Eye (tissue), 1 donor: ENCODE results near the gene ZNF385B.
"Not testable (repeated sequence)": the region's sequence is repeated elsewhere in the genome, so short reads cannot be mapped to it uniquely, and the experiment has no call there.

ENCODE experiments used
- DNase-seq: peaks from one replicate; pipeline ENCODE4 v3.0.0-alpha.2; 2015

ZNF385B gene

DNA sequence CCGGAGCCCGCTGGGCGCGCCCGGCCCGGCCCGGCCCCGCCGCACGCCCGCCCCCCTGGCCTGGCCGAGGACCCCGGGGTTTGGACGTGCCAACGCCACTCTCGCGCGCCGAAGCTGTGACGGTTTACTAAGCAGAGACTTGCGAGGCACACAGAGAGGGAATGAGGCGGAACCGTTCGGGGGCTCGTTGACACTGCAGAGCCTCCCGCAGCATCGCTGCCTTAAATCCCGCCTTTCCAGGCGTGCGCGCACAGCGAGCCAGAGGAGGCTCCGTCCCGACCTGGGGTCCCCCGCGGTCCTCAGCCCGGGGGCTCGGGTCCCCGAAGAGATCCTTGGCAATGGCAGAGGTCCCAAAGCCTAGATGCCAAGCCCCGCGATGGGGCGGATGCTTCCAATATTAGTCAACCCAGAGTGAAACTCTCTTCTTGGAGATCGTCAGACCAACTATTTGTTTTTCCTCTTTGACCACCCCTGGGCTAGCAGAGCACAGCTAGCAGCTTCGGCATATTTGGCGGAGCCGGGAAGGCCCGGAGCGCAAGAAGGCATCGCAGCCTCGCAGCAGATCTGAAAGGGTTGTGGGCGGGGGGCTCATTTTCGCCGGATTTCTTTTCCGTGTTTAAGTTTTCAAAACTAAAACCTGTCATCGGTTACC lies at the start of gene ZNF385B:
ZNF385B (minus strand) TSS at position 197 of the 652 bp plus-strand sequence.
- peak; percentile 74 for DNase-seq

DNA sequence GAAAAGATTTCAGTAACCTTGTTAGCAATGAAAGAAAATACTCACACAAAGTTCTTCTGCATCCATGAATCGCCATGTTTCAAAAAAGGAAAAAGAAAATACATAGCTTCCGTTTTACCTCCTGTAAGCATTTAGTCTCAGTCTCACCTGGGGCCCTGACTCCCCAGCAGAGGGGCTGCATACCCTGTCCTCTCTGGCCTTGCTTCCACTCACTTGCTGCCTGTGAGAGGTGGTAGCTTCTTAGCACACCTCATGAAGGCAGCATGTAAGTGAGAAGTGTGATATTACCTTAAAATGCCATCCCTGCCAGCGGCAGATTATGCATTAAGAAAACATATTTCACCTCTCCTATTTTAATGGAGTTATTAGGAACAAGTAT lies 49.3 kb upstream of the ZNF385B start:
- no peak for DNase-seq

DNA sequence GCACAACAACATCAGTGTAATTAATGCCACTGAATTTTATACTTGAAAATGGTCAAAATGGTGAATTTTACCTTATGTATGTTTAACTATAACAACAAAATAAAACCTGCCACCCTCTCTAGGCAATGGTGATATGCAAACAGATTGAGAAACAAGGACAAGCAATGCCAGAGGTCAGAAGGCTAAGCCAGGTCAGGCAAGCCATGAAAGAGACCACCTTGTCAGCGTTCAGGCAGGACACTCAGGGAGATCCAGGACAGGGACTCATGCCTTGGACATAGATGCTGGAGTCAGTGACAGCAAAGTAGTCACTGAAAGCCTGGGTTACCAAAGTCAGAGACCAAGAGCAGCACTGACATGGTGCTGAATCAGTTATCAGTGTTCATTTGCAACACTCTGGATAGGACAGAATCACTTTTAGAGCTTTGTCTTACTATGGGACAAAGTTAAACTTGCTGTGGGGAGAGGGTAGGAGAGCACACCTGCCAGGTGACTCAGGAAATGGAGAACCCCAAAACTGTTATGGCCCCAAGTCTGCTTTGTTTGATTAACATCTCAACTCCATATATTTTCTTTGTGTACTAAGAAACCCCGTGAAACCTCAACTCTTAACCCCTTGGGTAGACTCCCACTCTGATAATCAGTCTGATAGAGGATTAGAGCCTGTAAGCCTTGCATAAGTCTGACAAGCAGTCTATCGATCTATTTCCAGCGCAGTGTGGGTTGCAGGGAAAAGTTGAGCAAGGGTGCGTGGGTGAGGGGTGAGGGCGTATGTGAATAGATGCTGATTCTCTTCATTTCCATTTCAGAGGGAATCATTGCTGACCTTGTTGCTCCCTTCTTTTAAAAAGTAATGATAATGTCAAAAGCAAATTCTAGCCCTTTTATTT lies 48.7 kb upstream of the ZNF385B start:
- DNase-seq, result no peak

- DNase-seq, result no peak
Measured at GRCh38 chr2:179900655-179901054, 39.2 kb upstream of the ZNF385B start.

DNA sequence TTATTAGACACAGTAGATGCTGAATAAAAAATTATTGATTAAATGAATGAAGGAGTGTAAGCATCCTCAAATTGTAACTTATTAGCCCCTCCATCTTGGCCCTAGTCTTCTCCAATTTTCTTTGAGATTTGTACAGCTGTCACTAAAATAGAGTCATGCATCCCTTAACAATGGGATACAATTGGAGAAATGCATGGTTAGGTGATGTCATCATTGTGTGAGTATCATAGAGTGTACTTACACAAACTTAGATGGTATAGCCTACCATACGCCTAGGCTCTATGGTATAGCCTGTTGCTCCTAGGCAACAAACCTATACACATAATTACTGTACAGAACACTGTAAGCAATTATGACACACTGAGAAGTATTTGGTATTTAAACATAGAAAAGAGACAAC lies 38.3 kb upstream of the ZNF385B start:
- no peak for DNase-seq

DNA sequence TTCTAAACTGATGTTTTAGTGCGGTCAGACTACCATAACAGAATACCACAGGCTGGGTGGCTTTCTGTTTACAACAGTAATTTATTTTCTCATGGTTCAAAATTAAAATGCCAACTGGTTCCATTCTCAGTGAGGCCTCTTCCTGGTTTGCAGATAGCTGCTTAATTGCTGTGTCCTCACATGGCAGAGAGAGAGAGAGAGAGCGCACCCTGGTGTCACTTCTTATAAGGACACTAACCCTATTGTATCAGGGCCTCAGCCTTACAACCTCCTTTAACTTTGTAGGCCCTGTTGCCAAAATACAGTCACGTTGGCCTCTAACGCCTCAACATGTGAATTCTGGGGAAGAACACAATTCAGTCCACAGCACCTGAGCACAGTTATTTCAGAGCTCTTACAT lies 37.5 kb upstream of the ZNF385B start:
- no peak for DNase-seq

DNA sequence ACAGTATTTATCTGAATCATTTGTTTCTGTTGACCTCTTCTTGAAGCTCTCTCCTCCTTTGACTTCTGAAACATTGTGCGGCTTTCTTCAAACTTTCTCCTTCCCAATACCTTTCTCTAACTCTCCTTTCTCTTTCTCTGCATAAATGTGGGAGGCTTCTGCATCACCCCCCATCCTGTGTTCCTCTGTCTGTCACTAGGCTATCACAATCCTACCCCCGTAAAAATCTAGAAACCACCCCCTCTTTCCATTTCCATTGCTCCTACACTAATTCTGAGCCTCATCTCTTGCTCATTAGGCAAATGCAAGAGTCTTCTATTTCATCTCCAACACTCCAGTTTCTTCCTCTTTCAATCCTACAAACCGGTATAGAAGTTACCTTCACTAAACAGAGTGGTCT lies 32.2 kb upstream of the ZNF385B start:
- DNase-seq, result no peak

GRCh38 chr2:179891237-179891636 lies 29.8 kb upstream of the ZNF385B start:
- DNase-seq, result no peak

- no peak for DNase-seq
Measured at GRCh38 chr2:179890666-179891065, 29.3 kb upstream of the ZNF385B start.

DNA sequence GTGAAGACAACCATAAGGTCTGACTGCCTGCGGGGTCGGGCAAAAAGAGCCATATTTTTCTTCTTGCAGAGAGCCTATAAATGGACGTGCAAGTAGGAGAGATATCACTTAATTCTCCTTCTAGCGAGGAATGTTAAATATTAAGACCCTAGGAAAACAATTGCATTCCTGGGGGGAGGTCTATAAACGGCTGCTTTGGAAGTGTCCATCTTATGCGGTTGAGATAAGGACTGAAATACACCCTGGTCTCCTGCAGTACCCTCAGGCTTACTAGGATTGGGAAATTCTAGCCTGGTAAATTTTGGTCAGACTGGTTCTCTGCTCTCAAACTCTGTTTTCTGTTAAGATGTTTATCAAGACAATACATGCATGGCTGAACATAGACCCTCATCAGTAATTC lies 27.2 kb upstream of the ZNF385B start:
- not testable (repeated sequence) for DNase-seq

DNA sequence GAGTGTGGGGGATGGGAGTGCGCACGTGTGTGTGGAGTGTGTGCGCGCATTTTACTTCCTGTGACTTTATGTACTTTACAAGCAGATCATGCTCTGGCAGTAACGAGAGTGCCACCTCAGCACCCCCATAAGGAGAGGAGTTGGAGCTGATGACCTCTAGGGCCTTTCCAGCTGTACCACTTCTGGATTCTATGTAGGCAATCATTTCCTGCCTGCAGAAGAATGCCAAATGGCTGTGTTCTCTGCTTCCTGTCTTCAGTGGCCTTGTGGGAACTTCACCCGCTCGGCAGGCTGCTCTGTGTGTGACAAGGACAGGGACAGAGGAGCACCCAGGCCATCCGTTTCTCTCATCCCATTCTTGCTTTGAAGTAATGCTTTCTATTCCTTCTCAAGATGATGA lies 22.8 kb upstream of the ZNF385B start:
- DNase-seq, result no peak

GRCh38 chr2:179882851-179883806 lies 21.7 kb upstream of the ZNF385B start:
- peak; percentile 45 for DNase-seq

DNA sequence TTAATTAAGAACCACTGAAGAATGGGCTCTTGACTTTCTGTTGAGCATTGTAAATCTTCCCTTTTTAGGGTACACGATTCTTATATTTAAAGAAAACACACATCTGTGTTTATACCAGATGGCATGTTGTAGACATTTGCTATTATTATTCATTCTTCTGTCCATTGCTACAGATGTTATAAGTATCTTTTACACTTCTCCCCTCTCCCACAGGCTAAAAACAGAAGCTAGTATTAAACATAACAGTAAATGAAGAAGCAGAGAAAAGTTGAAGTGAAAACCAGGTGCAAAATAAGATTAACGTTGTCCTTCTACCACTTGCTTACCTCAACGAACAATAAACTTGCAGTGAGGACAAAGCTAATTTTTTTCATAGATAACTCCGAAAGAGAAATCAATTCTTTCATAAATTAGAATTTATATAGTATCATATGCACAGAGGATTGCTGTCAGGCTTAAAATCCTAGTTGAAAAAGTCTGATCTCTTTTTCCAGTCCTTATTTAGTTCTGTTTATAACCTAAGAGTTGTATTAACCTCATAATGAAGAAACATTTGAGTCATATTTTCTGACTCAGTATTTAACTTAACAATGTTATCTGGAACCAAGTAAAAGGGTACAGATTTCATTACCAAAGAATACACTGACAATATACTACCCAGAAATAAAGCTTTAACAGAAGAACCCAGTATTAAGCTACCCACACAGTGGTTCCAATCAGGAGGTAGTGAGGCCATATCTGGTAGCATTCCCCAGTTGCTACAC lies 16.4 kb upstream of the ZNF385B start:
- DNase-seq, result no peak

- no peak for DNase-seq
Measured at GRCh38 chr2:179876266-179876665, 14.9 kb upstream of the ZNF385B start.

- DNase-seq, result no peak
Measured at GRCh38 chr2:179875864-179876263, 14.5 kb upstream of the ZNF385B start.

DNA sequence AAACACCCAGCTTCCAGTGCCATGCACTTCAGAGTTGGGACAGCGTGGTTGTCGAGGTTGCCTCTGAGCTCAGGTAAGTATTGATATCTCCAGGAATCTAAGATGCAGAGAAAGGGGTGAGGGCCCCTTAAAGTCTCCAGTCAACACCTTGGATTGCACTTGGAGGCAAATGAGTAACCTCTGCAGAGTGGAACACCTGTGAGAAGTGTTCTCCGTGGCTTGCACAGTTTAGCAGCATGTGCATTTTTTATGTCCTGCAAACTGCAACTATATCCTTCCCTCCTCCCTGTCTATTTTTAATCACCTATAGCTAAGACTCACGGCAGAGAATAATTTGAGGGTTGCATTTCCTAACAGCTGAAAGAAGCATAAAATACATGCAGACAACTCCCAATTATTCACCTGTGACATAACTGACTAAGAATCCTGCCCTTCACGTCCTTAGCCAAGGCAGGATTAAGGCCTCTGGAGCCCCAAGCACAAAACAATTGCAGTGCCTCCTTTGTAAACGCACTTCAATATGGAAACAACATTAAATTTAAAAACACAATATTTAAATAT lies 1.6 kb upstream of the ZNF385B start:
- DNase-seq, result no peak

- DNase-seq, result no peak
Measured at GRCh38 chr2:179861027-179861415, 391 bp downstream of the ZNF385B start.

DNA sequence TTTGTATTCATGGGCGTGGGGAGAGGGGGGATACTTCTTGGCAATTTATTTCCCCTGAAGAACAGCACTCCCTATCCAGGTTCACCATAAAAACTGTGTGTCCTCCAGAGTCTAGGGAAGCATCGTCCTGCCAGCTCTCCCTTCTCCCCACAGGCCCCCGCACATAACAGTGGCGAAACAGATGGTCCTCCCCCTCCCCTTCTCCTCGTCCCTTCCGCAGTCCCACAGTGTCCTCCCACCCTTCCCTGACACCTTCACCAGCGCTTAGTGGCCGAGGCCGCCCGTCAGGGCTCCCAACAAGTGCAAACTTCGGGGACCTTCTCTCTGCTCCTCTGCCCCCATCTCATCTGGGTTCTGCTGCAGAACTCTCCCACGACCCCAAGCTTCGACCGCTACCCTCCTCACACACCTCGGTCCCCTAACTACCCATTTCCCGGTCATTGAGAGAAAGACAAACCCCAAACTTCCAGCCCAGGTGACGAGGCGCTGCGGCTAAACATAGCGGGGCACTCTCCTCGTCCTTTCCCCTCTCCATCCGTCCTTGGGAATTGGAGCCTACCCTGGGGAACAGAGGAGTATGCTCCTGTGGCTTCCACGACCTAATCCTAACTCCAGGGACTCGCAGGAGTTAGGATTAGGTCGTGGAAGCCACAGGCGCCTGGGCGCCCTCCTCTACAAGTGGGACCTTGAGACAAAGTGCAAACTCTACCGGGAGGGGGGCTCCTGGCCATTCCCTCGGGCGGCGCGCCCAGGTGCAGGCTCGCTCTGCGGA lies 971 bp downstream of the ZNF385B start:
- DNase-seq, result peak; percentile 61

DNA sequence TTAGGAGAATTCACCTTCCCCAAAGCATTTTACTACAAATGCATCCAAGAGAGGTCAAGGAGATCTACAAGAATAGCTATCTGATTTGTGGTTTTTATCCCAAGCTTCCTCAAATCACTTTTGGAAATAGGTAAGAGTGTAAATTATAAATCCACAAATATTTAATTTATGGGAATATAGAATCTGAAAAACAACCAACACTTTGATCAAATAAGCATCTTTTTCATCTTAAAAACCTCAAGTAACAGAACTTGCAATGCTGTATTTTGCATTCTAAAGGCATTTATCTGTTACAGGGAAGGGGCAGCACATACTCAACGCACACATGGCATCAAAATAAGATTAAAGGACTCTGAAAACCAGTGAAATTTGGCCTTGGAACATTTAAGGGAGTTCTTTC lies 1.9 kb downstream of the ZNF385B start:
- no peak for DNase-seq

DNA sequence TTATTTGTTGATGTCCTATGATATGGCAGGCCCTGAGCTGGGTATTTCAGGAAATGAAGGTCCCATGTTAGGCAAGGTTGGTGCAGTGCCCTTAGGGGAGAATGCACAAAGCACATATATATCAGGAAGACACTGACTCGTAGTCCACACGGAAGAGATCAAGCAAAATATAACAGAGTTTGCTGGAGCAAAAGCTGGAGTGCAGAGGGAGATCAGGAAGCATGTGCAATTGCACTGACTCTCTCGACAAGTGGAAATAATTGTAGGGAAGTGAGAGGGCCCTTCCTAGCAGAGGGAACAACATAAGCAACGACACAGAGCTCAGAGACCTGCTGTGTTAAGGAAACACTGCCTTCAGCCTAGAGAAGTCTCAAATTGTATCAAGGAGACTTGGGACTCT lies 4.2 kb downstream of the ZNF385B start:
- DNase-seq, result no peak

DNA sequence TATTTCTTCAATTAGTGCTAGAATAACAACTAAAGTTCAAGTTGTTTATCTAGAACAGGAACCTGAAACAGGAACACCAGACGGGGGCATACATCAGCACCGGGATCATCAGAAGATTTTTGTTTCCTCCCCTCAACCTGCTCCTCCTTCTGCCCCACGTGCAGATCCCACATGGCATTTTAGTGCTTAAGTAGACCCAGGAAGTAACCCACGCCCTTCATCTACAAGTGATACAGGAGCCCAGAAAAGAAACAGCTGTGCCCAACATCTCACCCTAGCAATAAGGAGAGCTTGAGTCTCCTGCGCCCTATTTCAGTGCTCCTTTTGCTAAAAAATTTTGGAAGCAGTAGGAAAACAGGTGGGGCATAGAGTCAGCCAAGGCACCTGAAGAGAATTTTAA lies 5.2 kb downstream of the ZNF385B start:
- no peak for DNase-seq
